WERI-Rb-1 (cell line): ENCODE data around the gene G6PC3.

ENCODE experiments used
- DNase-seq: peaks from one replicate; pipeline ENCODE4 v3.0.0-alpha.2; 2020
- H3K27ac ChIP-seq: fragments of 250-450 bp; sonication (Bioruptor Pico); 2 replicates; pipeline ENCODE4 v1.5.1; 2020; ENCODE audit warnings: mild to moderate bottlenecking, moderate library complexity
- H3K27me3 ChIP-seq: fragments of 250-450 bp; sonication (Bioruptor Pico); 2 replicates; pipeline ENCODE4 v1.5.1; 2021; ENCODE audit warnings: mild to moderate bottlenecking, low read depth, moderate library complexity; ENCODE audit not compliant: insufficient read depth, severe bottlenecking
- H3K36me3 ChIP-seq: fragments of 250-450 bp; sonication (Bioruptor Pico); 2 replicates; pipeline ENCODE4 v1.5.1; 2020; ENCODE audit warnings: mild to moderate bottlenecking, moderate library complexity
- H3K4me3 ChIP-seq: 2 replicates; pipeline ENCODE4 v1.5.1; 2011; ENCODE audit warnings: low read depth, mild to moderate bottlenecking, control low read depth, low read length
- H3K9me3 ChIP-seq: fragments of 250-450 bp; sonication (Bioruptor Pico); 2 replicates; pipeline ENCODE4 v1.5.1; 2021; ENCODE audit warnings: mild to moderate bottlenecking, moderate library complexity; ENCODE audit not compliant: severe bottlenecking
- CTCF ChIP-seq: IDR thresholded peaks from 2 replicates; pipeline ENCODE4 v1.5.1; 2011; ENCODE audit warnings: low read depth, mild to moderate bottlenecking, control low read depth, inconsistent platforms, low read length

G6PC3 gene

DNA sequence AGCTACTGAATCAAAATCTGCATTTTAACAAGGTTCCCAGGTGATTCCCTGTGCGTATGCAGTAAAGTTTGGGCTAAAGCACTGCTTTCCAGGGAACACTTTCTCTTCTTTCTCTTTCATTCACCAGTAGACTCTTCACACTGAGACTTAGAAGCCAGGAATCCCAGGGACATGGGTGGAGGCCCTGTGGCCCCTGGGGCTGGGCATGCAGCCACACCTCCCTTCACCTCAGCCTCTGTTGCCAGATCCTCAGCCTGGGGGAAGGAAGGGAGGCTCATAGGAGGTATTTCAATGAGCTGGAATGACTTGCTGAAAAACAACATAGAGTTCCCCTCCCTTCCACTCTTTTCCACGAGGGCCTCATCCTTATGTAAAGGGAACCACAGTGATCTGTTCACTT lies 1.2 kb downstream of the G6PC3 start:
- peak overlapping the region; percentile 82 for H3K4me3 ChIP-seq
- no peak for DNase-seq
- H3K27me3 ChIP-seq: no peaks in the 10 kb centered on the region
- no peak for TF ChIP-seq CTCF
- H3K27ac ChIP-seq: peak overlapping the region; percentile 95
- no peaks in the 10 kb centered on the region for H3K9me3 ChIP-seq
- peaks cover 36% of the 10 kb centered on the region for H3K36me3 ChIP-seq

- Histone ChIP-seq H3K4me3 (no peak overlapping the region), H3K27ac (no peak overlapping the region), H3K36me3 (peaks cover 62% of the 10 kb centered on the region), H3K9me3 (no peaks in the 10 kb centered on the region), H3K27me3 (no peaks in the 10 kb centered on the region)
- TF ChIP-seq CTCF: peak; percentile 40
- DNase-seq: no peak
These were observed 3.8 kb downstream of the G6PC3 start for GRCh38 chr17:44074231-44074910.

DNA sequence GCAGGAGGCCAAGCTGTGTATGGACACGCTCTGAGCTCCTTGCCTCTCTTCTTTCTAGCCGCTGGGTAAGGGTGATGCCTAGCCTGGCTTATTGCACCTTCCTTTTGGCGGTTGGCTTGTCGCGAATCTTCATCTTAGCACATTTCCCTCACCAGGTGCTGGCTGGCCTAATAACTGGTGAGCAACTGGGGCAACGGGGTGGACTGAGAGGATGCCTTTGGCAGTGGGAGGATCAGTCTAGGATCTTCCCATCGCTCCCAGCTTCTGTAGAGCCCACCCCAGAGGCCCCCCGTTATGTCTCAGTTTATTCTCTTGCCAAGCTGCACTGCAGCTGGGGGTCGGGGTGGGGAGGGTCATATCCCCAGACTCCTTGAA lies 4.4 kb downstream of the G6PC3 start:
- peaks cover 66% of the 10 kb centered on the region for H3K36me3 ChIP-seq
- H3K27me3 ChIP-seq: no peaks in the 10 kb centered on the region
- no peak overlapping the region for H3K4me3 ChIP-seq
- no peak overlapping the region for H3K27ac ChIP-seq
- TF ChIP-seq CTCF: no peak
- H3K9me3 ChIP-seq: no peaks in the 10 kb centered on the region
- no peak for DNase-seq

DNA sequence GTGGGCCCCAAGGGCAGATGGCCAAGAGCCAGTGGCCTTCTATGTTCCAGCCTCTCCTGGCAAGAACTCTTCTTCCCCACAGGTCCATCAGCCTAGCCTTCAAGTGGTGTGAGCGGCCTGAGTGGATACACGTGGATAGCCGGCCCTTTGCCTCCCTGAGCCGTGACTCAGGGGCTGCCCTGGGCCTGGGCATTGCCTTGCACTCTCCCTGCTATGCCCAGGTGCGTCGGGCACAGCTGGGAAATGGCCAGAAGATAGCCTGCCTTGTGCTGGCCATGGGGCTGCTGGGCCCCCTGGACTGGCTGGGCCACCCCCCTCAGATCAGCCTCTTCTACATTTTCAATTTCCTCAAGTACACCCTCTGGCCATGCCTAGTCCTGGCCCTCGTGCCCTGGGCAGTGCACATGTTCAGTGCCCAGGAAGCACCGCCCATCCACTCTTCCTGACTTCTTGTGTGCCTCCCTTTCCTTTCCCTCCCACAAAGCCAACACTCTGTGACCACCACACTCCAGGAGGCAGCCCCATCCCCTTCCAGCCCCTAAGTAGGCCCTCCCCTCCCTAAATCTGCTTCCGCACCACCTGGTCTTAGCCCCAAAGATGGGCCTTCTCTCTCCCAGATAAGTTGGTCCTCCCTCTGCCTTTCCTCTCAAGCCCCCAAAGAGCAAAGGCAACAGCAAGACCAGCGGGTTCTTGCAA lies 5.2 kb downstream of the G6PC3 start:
- Histone ChIP-seq H3K4me3 (no peak overlapping the region), H3K36me3 (peaks cover 74% of the 10 kb centered on the region), H3K27ac (no peak overlapping the region), H3K9me3 (no peaks in the 10 kb centered on the region), H3K27me3 (no peaks in the 10 kb centered on the region)
- no peak for TF ChIP-seq CTCF
- no peak for DNase-seq

- Histone ChIP-seq H3K27ac (peak overlapping the region; percentile 41), H3K4me3 (no peak overlapping the region), H3K36me3 (peaks cover 85% of the 10 kb centered on the region), H3K27me3 (no peaks in the 10 kb centered on the region), H3K9me3 (no peaks in the 10 kb centered on the region)
- DNase-seq: no peak
- TF ChIP-seq CTCF: no peak
These were observed 6.4 kb downstream of the G6PC3 start for GRCh38 chr17:44076716-44077594.
